22Rv1 (cell line): ENCODE results near the gene CHMP2A.

ENCODE experiments used
- CTCF ChIP-seq: fragments of 450-650 bp; IDR thresholded peaks from 2 replicates; pipeline ENCODE4 v1.5.1; 2017; ENCODE audit warnings: mild to moderate bottlenecking
- ZFX ChIP-seq: fragments of 450-650 bp; IDR thresholded peaks from 2 replicates; pipeline ENCODE4 v1.6.1; 2017; ENCODE audit warnings: antibody characterized with exemption, borderline replicate concordance

GRCh38 chr19:58549664-58550361 lies 5.1 kb downstream of the CHMP2A start:
- TF ChIP-seq CTCF, result no peak
- TF ChIP-seq ZFX, result no peak
